Immature natural killer cell (primary cell): ENCODE results near the gene PAF1. TPM values are rescaled to one million over a fixed set of nuclear protein-coding genes. Genes with fewer than 3 reads are reported as not detected.

Experiments
- DNase-seq, 3 donors: peaks; one replicate each; pipeline ENCODE4 v3.0.0; 2022; ENCODE audit warnings: mixed read lengths in 1 of 3
- H3K27ac Mint-ChIP-seq, 6 donors: one replicate each; pipeline ENCODE4 v1.8.0; 2020; ENCODE audit warnings: mixed read lengths in 6 of 6, mild to moderate bottlenecking in 5 of 6, inconsistent platforms in 4 of 6, moderate library complexity in 3 of 6
- H3K27me3 Mint-ChIP-seq, 3 donors: one replicate each; pipeline ENCODE4 v1.8.0; 2020 to 2021; ENCODE audit warnings: low read depth in 3 of 3, mild to moderate bottlenecking in 3 of 3, mixed read lengths in 3 of 3, moderate library complexity in 3 of 3, inconsistent platforms in 1 of 3
- H3K36me3 Mint-ChIP-seq, 3 donors: one replicate each; pipeline ENCODE4 v1.8.0; 2020; ENCODE audit warnings: mixed read lengths in 3 of 3, inconsistent platforms in 2 of 3, mild to moderate bottlenecking in 2 of 3
- H3K4me1 Mint-ChIP-seq, 2 donors: one replicate each; pipeline ENCODE4 v1.8.0; 2020; ENCODE audit warnings: inconsistent platforms in 2 of 2, mild to moderate bottlenecking in 2 of 2, mixed read lengths in 2 of 2, moderate library complexity in 1 of 2
- H3K4me3 Mint-ChIP-seq, 5 donors: one replicate each; pipeline ENCODE4 v1.8.0; 2020; ENCODE audit warnings: mild to moderate bottlenecking in 5 of 5, mixed read lengths in 5 of 5, inconsistent platforms in 3 of 5, moderate library complexity in 3 of 5
- H3K9me3 Mint-ChIP-seq, 6 donors: one replicate each; pipeline ENCODE4 v1.8.0; 2020; ENCODE audit warnings: mild to moderate bottlenecking in 6 of 6, mixed read lengths in 6 of 6, inconsistent platforms in 4 of 6, moderate library complexity in 3 of 6
- polyA plus RNA-seq, 3 donors: library from polyadenylated mRNA; unstranded; fragments of 300-500 nt; fragmentation: Illumina TruSeq; gene quantifications; one replicate each; pipeline ENCODE4 v1.2.3, GENCODE V29; 2021

Gene PAF1
- polyA plus RNA-seq, 3 donors from 2014 or later = 18.9 to 48.1 (median 31.6) TPM

DNA sequence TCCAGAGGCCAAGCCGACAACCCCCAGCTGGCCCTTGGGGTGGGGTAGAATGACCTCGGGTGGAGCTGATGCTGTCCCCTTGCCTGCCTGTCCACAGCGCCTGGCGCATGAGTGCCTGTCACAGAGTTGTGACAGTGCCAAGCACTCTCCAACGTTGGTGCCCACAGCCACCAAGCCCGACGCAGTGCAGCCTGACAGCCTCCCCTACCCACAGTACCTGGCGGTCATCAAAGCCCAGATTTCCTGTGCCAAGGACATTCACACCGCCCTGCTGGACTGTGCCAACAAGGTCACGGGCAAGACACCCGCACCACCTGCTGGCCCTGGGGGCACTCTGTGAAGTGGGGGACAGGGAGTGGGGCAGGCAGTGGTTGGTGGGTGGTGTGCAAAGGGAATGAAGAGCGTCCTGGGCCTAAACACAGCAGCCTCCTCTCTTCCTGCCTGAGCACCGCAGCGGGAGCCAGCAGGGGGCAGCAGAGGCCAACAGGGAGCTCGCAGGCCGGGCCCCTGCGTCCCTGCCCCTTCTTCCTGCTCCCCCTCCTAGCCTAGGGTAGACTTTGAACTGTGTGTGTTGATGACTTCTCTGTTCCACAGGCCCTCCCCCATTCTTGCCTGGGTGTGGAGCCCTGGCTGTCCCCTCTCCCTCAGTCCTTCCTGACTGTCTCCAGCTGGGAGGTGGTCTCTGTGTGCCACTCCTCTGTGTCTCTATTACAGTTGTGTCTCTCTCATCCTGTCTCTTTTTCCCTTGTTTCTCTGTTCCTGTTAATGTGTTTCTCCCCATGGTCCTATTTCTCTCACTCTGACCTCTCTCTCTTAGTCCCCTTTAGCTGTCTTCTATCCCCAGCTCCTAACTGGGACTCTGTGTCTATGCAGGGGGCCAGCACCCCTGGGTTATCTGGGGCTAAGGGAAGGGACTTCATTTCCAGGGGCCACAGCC is 6.7 kb upstream of the PAF1 start:
- peak overlapping the region; percentile 97 to 100 (median 99) for H3K27ac Mint-ChIP-seq
- peaks cover 5 to 15% (median 12%) of the 10 kb centered on the region in 3 donors for H3K36me3 Mint-ChIP-seq
- no peaks in the 10 kb centered on the region for H3K9me3 Mint-ChIP-seq
- H3K4me3 Mint-ChIP-seq = peak overlapping the region; percentile 71 to 81 (median 77)
- H3K4me1 Mint-ChIP-seq = peaks cover 58 to 59% of the 10 kb centered on the region in 2 donors
- peaks cover 19 to 30% (median 27%) of the 10 kb centered on the region in 3 donors for H3K27me3 Mint-ChIP-seq
- DNase-seq = peak; percentile 90 to 92 (median 90)

DNA sequence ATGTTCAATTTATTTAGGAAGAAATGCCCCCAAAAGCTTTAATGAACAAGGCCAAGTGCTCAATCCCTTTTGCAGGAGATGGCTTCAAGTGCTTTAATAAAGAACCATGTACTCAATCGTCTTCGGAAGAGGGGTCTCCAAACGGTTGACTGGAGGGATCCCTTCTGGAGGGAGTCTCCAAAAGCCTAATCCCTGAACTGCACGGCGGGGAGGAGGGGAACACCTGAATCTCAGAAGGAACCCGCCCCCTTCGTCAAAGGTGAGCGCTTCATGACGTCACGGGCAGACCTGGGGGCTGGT is 505 bp downstream of the PAF1 start:
- Mint-ChIP-seq H3K4me3 (peak overlapping the region; percentile 94 to 98 (median 96)), H3K9me3 (no peaks in the 10 kb centered on the region), H3K4me1 (peaks cover 36% of the 10 kb centered on the region in 2 donors), H3K27ac (peak overlapping the region; percentile 97 to 99 (median 98)), H3K27me3 (peaks cover 3 to 10% (median 9%) of the 10 kb centered on the region in 3 donors), H3K36me3 (peaks cover 8 to 33% (median 15%) of the 10 kb centered on the region in 3 donors)
- no peak for DNase-seq

DNA sequence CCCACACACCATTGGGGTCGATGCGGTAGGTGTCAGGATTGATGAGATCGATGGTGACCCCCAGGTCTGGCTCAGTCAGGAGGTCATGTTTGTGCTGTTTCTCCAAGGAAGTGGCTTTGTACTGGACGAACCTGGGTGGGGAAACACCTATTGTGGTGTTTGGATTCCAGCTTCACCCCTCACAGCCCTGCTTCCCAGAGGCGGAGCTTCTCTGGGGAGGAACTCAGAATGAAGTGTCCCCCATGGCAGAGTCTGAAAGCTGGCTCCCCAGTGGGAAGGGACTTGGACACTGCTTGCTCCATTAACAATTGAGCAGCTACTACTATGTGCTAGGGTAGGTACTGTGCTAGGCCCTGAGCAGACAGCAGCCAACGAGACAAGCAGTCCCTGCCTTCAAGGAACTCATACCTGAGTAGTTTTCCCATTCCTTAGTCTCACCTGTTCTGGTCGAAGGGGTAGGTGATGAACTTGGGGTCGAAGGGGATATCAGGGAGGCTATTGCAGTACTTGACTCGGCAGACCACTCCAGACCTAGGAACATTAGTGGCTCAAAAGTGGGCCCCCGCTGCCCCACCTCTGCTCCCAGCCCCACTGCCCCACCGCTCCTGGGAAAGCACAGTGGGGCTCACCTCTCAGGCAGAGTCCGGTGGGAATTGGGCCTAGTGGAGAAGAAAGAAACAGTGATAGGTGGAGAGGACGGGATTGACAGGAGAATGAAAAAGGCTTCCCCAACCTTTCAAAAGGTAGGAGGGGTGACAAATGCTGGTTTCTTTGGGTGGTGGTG is 1.1 kb downstream of the PAF1 start:
- peaks cover 5 to 27% (median 10%) of the 10 kb centered on the region in 3 donors for H3K36me3 Mint-ChIP-seq
- peaks cover 36% of the 10 kb centered on the region in 2 donors for H3K4me1 Mint-ChIP-seq
- peaks cover 3 to 13% (median 9%) of the 10 kb centered on the region in 3 donors for H3K27me3 Mint-ChIP-seq
- DNase-seq = no peak
- peak overlapping the region; percentile 94 to 98 (median 96) for H3K4me3 Mint-ChIP-seq
- peak overlapping the region; percentile 97 to 99 (median 98) for H3K27ac Mint-ChIP-seq
- no peaks in the 10 kb centered on the region for H3K9me3 Mint-ChIP-seq

DNA sequence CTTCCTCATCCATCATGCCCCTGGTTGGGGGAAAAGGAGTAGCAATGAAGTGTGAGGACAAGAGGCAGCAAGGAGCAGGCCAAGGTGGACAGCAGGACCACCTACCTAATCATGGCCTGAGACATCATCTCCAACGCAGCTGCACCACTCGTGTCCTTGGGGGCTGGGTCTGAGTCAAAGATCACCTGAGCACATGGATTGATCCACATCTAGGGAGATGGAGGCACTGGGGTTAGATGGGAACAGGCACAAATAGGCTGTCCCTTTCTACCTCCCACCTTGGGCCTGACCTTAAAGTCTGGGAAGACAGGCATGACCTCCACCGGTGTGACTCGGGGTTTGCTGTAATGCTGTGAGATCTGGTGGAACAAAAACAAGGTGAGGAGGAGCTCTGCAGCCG is 2.2 kb downstream of the PAF1 start:
- Mint-ChIP-seq H3K9me3 (no peaks in the 10 kb centered on the region), H3K36me3 (peaks cover 5 to 23% (median 10%) of the 10 kb centered on the region in 3 donors), H3K27me3 (peaks cover 3 to 13% (median 9%) of the 10 kb centered on the region in 3 donors), H3K4me1 (peaks cover 32% of the 10 kb centered on the region in 2 donors), H3K4me3 (peak overlapping the region in 2 of 5 donors; percentile 20 to 38), H3K27ac (peak overlapping the region; percentile 63 to 99 (median 88))
- DNase-seq = no peak

DNA sequence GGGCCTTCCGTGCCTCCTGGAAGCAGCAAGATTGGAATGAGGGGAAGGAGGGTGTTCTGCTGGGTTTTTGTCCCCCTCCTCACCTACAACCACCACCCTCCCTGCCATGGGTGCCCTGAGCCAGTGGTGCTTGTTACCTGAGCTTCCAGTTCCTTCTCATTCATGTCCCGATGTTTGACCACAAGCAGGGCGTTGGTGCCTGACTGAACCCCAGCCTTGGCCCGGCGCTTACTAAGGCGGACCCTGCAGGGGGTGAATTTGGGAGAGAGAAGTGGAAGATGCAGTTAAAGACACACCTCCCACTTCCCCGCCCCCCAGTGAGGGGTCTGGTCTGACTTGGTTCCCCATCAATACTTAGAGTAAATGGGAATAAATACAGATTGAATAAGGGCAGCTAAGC is 4.3 kb downstream of the PAF1 start:
- H3K27me3 Mint-ChIP-seq = peaks cover 3 to 13% (median 9%) of the 10 kb centered on the region in 3 donors
- H3K27ac Mint-ChIP-seq = peak overlapping the region in 1 of 6 donors; percentile 59
- H3K36me3 Mint-ChIP-seq = peaks cover 8 to 23% (median 10%) of the 10 kb centered on the region in 3 donors
- DNase-seq = no peak
- no peak overlapping the region for H3K4me3 Mint-ChIP-seq
- no peaks in the 10 kb centered on the region for H3K9me3 Mint-ChIP-seq
- H3K4me1 Mint-ChIP-seq = peaks cover 18 to 22% of the 10 kb centered on the region in 2 donors

DNA sequence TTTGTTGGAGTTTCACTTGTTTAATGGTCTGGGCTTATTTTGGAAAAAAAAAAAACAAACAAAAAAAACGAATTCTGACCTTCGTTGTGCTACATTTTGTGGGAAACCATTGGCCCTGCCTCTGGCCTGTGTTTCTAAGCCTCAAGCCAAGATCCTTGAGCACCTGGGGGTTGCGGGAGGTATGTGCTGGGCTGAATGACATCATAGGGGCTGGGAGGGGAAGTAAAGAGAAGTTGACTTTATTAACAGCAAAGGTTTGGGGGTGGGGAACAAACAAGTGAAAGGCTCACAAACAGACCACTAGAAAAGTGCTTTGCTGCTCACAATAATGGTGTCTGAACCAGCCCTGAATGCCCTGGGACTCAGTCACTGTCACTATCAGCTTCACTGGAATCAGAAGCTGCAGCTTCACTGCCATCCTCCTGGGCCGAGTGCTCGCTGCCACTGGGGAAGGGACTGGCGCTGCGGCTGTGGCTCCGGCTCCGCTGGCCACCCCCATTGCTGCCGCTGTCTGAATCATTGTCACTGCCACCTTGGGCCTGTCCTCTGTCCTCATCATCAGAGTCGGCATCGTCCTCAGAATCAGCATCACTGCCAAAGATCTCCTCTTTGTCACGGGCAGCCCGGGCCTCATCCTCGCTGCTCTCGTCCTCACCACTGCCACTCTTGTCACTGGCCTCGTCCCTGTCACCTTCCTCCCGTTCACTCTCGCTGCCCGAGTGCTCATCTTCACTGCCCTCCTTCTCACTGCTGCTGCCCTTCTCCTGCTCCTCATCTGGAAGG is 5.1 kb downstream of the PAF1 start:
- Mint-ChIP-seq H3K36me3 (peaks cover 13 to 30% (median 17%) of the 10 kb centered on the region in 3 donors), H3K4me1 (peaks cover 10 to 15% of the 10 kb centered on the region in 2 donors), H3K9me3 (no peaks in the 10 kb centered on the region), H3K27ac (peak overlapping the region in 4 of 6 donors; percentile 22 to 62 (median 56)), H3K4me3 (peak overlapping the region in 1 of 5 donors; percentile 20), H3K27me3 (peaks cover 0 to 8% (median 3%) of the 10 kb centered on the region in 3 donors)
- no peak for DNase-seq

DNA sequence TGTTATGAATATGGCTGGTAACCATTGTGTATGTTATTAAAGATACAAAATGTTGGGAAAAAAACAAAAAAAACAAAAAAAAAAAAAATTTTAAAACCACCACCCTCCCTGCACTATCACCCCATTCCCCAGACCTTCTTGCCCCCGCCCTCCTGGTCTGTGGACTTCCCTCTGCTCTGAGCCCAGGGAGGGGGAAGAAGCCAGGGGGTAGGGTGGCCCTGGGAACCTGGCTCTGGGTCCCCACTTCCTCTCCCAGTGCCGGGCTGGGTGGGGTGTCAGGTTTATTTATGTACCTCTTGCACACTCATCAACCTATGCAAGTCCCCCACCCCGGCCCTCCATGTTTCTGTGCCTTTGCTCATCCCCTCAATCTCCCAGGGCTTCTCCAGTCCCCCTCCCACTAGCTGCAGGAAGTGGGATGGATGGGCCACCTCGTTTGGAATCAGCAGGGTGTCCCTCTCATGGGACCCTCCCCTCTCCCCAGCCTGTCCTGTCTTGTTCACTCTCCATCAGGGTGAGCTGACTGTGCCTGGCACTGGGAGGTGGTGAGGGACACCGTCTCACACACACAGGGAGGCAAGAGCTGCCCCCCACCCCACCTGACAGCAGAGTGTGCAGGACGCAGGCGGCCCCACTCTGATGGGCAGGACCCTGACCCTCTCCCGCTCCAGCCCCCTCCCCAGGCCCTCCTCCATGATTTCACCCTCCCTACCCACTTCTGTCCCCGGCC is 5.9 kb downstream of the PAF1 start:
- DNase-seq = no peak
- peaks cover 13 to 34% (median 18%) of the 10 kb centered on the region in 3 donors for H3K36me3 Mint-ChIP-seq

DNA sequence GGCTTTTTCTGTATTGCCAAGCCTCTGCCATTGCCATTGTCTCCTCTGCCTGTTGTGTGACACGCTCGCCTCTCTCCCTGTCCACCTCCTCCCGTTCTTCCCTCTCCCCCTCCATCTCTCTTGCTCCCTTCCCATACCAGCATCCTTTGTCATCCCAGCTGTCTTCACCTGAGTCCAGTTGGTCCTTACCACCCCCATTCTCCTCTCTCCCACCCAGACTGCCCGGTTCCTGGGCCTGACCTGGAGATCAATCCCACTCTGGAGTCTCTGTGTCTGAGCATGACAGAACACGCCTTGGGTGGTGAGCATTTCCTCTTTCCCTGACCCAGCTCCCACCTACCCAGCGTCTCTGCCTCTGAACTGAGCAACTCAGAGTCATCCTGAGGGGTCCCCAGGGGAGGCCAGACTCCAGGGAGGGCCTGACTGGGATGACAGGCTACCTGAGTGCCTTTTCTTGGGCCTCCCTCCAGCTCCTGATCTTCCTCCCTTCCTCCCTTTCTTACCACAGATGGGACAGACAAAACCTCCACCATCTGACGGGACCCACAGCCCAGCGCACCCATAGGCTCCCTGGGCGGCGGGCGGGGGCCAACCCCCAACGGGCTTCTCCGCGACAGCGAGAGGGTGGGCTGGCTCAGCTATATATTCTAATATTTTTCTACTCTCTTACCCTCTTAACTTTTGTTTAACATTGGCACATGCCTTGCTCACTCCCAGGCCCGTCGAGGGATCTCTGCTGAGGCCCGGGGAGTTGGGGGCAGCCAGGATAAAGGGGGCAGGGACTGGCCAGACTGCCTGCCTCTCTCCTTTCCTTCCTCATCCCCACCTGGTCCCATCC is 7.7 kb downstream of the PAF1 start:
- Mint-ChIP-seq H3K9me3 (no peaks in the 10 kb centered on the region), H3K27me3 (peaks cover 0 to 3% (median 2%) of the 10 kb centered on the region in 3 donors), H3K36me3 (peaks cover 19 to 36% (median 23%) of the 10 kb centered on the region in 3 donors), H3K4me3 (no peak overlapping the region), H3K4me1 (no peaks in the 10 kb centered on the region), H3K27ac (peak overlapping the region in 3 of 6 donors; percentile 34 to 35 (median 34))
- no peak for DNase-seq

More for the DNA sequence above, 5.9 kb downstream of the PAF1 start:
- peaks cover 2 to 9% of the 10 kb centered on the region in 2 donors for H3K4me1 Mint-ChIP-seq
- H3K27ac Mint-ChIP-seq = peak overlapping the region in 4 of 6 donors; percentile 14 to 62 (median 49)
- no peaks in the 10 kb centered on the region for H3K9me3 Mint-ChIP-seq
- H3K4me3 Mint-ChIP-seq = no peak overlapping the region
- peaks cover 0 to 3% (median 2%) of the 10 kb centered on the region in 3 donors for H3K27me3 Mint-ChIP-seq

DNA sequence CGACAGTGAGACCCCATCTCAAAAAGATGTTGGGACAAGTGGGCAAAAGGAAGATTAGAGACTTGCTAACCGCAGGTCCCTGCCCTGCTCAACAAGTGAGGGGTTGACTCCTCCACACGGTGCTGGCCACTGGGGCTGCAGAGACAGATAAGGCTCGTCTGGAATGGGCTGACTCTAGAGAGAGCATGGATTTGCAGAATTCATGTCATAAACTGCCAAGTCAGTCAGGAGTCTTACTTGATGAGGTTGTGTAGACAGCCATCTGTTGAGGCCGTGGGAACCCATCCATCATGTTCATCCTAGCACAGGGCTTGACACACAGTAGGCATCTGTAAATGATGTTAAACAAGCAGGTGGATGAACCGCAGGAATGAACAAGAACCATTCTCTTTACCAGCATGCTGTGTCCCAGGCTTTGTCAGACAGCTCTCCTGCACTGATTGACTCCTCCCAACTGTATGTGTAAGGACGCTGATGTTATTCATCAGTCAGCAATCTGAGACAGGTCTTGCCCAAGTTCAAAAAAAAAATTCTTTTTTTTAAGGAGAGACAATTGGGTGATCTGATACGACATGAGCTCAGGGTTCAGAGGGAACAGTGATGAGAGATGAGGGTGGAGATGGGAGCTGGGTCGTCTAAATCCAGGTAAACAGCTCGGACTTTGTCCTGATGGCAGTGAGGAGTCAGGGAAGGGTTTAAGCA is 8.8 kb downstream of the PAF1 start:
- Mint-ChIP-seq H3K9me3 (no peaks in the 10 kb centered on the region), H3K27me3 (peaks cover 1 to 3% (median 2%) of the 10 kb centered on the region in 3 donors), H3K27ac (peak overlapping the region in 1 of 6 donors; percentile 76), H3K36me3 (peaks cover 25 to 35% (median 26%) of the 10 kb centered on the region in 3 donors), H3K4me1 (no peaks in the 10 kb centered on the region), H3K4me3 (no peak overlapping the region)
- no peak for DNase-seq

DNA sequence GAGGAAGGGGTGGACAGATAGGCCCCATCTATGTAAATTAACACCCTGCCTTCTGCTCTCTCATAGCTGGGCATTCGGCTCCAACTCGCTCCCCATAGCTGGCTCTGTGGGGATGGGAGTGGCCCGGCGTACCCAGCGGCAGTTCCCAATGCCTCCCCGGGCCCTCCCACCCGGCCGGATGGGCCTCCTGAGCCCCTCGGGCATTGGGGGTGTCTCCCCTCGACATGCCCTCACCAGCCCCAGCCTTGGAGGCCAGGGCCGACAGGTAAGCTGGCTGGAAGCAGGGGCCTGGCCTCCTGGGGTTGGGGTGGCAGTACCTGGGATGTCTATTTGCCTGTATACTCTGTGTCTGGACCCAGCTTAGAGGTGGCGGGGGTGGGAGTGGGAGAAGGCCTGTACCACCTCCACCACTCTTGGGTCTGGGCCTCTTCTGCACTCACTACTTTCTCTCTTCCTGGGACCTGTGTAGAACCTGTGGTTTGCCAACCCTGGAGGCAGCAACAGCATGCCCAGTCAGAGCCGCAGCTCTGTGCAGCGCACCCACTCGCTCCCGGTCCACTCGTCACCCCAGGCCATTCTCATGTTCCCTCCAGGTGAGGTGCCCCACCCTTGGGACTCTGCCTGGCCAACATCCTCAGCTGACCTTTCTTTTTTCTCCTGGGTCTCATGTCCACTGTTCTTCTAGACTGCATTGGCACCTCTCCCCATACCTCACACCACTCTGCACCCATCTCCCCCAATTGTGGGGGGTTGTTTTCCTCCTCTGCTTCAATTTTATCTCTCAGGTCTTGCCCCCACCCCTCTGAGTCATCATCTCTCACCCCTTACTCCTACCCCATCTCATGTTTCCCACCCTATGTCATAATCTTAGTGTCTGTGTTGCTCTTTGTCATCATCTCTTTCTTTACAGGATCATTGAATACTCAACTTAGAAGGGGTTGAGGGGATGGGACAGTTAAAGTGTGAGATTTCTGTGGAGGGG is 10.1 kb downstream of the PAF1 start:
- DNase-seq = no peak
- peaks cover 20 to 38% (median 29%) of the 10 kb centered on the region in 3 donors for H3K36me3 Mint-ChIP-seq
- no peaks in the 10 kb centered on the region for H3K4me1 Mint-ChIP-seq
- peaks cover 0 to 3% (median 1%) of the 10 kb centered on the region in 3 donors for H3K27me3 Mint-ChIP-seq
- no peak overlapping the region for H3K4me3 Mint-ChIP-seq
- H3K9me3 Mint-ChIP-seq = no peaks in the 10 kb centered on the region
- H3K27ac Mint-ChIP-seq = peak overlapping the region in 3 of 6 donors; percentile 17 to 73 (median 24)
